HepG2 (cell line): ENCODE measurements around the gene PCBP1. TPM values are rescaled to one million over a fixed set of nuclear protein-coding genes. Genes with fewer than 3 reads are reported as not detected.

Source experiments
- AHDC1 ChIP-seq: sonication (generic); formaldehyde crosslinking; IDR thresholded peaks from 2 replicates; pipeline ENCODE4 v1.5.1; 2020; ENCODE audit warnings: mild to moderate bottlenecking, missing genetic modification reagents, borderline replicate concordance
- BRD4 ChIP-seq: sonication (generic); formaldehyde crosslinking; IDR thresholded peaks from 2 replicates; pipeline ENCODE4 v1.4.0; 2020; ENCODE audit warnings: missing genetic modification reagents
- FIP1L1 ChIP-seq: fragments of 200-400 bp; formaldehyde crosslinking; IDR thresholded peaks from 2 replicates; pipeline ENCODE4 v1.6.1; 2018; ENCODE audit warnings: low read depth, mild to moderate bottlenecking, low read length, moderate library complexity, borderline replicate concordance; ENCODE audit not compliant: insufficient read depth
- FOSL1 ChIP-seq: sonication (generic); formaldehyde crosslinking; IDR thresholded peaks from 2 replicates; pipeline ENCODE4 v1.9.0; 2021; ENCODE audit warnings: missing genetic modification reagents, borderline replicate concordance
- FUBP1 ChIP-seq: sonication (generic); formaldehyde crosslinking; IDR thresholded peaks from 2 replicates; pipeline ENCODE4 v1.5.1; 2020; ENCODE audit warnings: missing genetic modification reagents, mild to moderate bottlenecking, borderline replicate concordance
- IKZF1 ChIP-seq: fragments of 450-650 bp; IDR thresholded peaks from 2 replicates; pipeline ENCODE4 v1.7.1; 2016
- LRRFIP1 ChIP-seq: sonication (generic); formaldehyde crosslinking; conservative IDR thresholded peaks from 2 replicates; pipeline ENCODE4 v1.4.0; 2020; ENCODE audit warnings: missing genetic modification reagents
- MTF1 ChIP-seq: sonication (generic); formaldehyde crosslinking; IDR thresholded peaks from 2 replicates; pipeline ENCODE4 v1.5.0; 2020; ENCODE audit warnings: missing genetic modification reagents
- NR2F2 ChIP-seq: IDR thresholded peaks from 2 replicates; pipeline ENCODE4 v1.6.1; 2012; ENCODE audit warnings: low read depth, inconsistent platforms, borderline replicate concordance
- PRPF4 ChIP-seq: fragments of 200-400 bp; formaldehyde crosslinking; IDR thresholded peaks from 2 replicates; pipeline ENCODE4 v1.6.1; 2016; ENCODE audit warnings: low read length, low read depth; ENCODE audit not compliant: poor library complexity, severe bottlenecking
- RXRB ChIP-seq: IDR thresholded peaks from 2 replicates; pipeline ENCODE4 v1.6.1; 2016; ENCODE audit warnings: borderline replicate concordance, missing genetic modification reagents, missing compliant biosample characterization
- SIN3B ChIP-seq: fragments of 150-350 bp; IDR thresholded peaks from 2 replicates; pipeline ENCODE4 v1.6.1; 2014; ENCODE audit warnings: low read length
- SOX5 ChIP-seq: IDR thresholded peaks from 2 replicates; pipeline ENCODE4 v1.6.1; 2016; ENCODE audit warnings: borderline replicate concordance
- SP2 ChIP-seq: sonication (generic); formaldehyde crosslinking; IDR thresholded peaks from 2 replicates; pipeline ENCODE4 v1.5.1; 2020; ENCODE audit warnings: mild to moderate bottlenecking, missing genetic modification reagents
- TAF1 ChIP-seq: sonication (generic); formaldehyde crosslinking; IDR thresholded peaks from 2 replicates; pipeline ENCODE4 v1.4.0; 2020; ENCODE audit warnings: missing genetic modification reagents
- TEAD2 ChIP-seq: sonication (generic); formaldehyde crosslinking; IDR thresholded peaks from 2 replicates; pipeline ENCODE4 v1.9.0; 2021; ENCODE audit warnings: missing genetic modification reagents
- ZBTB38 ChIP-seq: sonication (generic); formaldehyde crosslinking; IDR thresholded peaks from 2 replicates; pipeline ENCODE4 v1.5.1; 2020; ENCODE audit warnings: mild to moderate bottlenecking, missing genetic modification reagents
- ZKSCAN5 ChIP-seq: sonication (generic); formaldehyde crosslinking; IDR thresholded peaks from 2 replicates; pipeline ENCODE4 v1.5.1; 2020; ENCODE audit warnings: mild to moderate bottlenecking, missing genetic modification reagents
- ZNF12 ChIP-seq: sonication (generic); formaldehyde crosslinking; IDR thresholded peaks from 2 replicates; pipeline ENCODE4 v1.5.0; 2020; ENCODE audit warnings: missing genetic modification reagents
- ZSCAN29 ChIP-seq: sonication (generic); formaldehyde crosslinking; conservative IDR thresholded peaks from 2 replicates; pipeline ENCODE4 v1.4.0; 2020; ENCODE audit warnings: mild to moderate bottlenecking, missing genetic modification reagents
- polyA plus RNA-seq, 8 experiments: library from polyadenylated mRNA; depleted of rRNA in 3 of 8; stranded (reverse) in 7 of 8; unstranded in 1 of 8; fragments of >200 nt; fragmentation: Illumina TruSeq in 4 of 8; extraction: Trizol in 4 of 8; gene quantifications; 2 replicates each; pipeline versions ENCODE4 v1.2.1 to v1.2.3, GENCODE V29; 2011 to 2016; ENCODE audit warnings: low read depth in 4 of 8, missing spikeins in 1 of 8, mixed read lengths in 1 of 8; ENCODE audit not compliant: insufficient read depth in 1 of 8
- total RNA-seq, 5 experiments: library from RNA; depleted of rRNA; stranded (reverse); fragments of >200 nt; fragmentation: Illumina TruSeq; extraction: Trizol; gene quantifications; 2 replicates each; pipeline ENCODE4 v1.2.3, GENCODE V29; 2016; ENCODE audit warnings: low read depth in 1 of 5

The PCBP1 gene
- total and polyA plus RNA-seq, 2 of the 13 experiments (the other 11 are each of a cell fraction or from before 2014, with no cell fraction given): 32.0 to 137 TPM

GRCh38 chr2:70086838-70087701 is at the start of gene PCBP1 (continued):
- no peak for TF ChIP-seq LRRFIP1
- TF ChIP-seq TEAD2: no peak
- TF ChIP-seq ZKSCAN5: no peak
- peak; percentile 26; the same call in 1 of the 2 replicates for TF ChIP-seq AHDC1 (CRISPR knock-in tag)
- TF ChIP-seq BRD4 (CRISPR knock-in tag): peak; percentile 0; the same call in 1 of the 2 replicates
- peak; percentile 61; the same call in 1 of the 2 replicates for TF ChIP-seq FIP1L1
- no peak for TF ChIP-seq ZSCAN29 (CRISPR knock-in tag)
- peak; percentile 86 for TF ChIP-seq PRPF4
- TF ChIP-seq SP2 (CRISPR knock-in tag): no peak; the same call in 1 of the 2 replicates
- peak; percentile 63; the same call in 1 of the 2 replicates for TF ChIP-seq NR2F2
- TF ChIP-seq RXRB (CRISPR knock-in tag): 0 out of 2 replicates have a peak, but pooled peaks have one; percentile 13
- no peak for TF ChIP-seq ZNF12 (CRISPR knock-in tag)
- no peak for TF ChIP-seq FUBP1
- TF ChIP-seq SIN3B: no peak
- TF ChIP-seq MTF1: no peak
- 0 out of 2 replicates have a peak, but pooled peaks have one; percentile 5 for TF ChIP-seq SOX5 (CRISPR knock-in tag)
- TF ChIP-seq ZBTB38 (CRISPR knock-in tag): no peak
- TF ChIP-seq FOSL1 (CRISPR knock-in tag): no peak
- TF ChIP-seq TAF1: peak; percentile 50; the same call in 1 of the 2 replicates
- no peak for TF ChIP-seq IKZF1
